Nephron (organoid): Measurements from ENCODE around the gene CMTM7.

Experiments used
- H3K27ac Mint-ChIP-seq, 3 experiments: 2 replicates each; pipeline ENCODE4 v1.8.0; 2020; ENCODE audit warnings: mixed read lengths in 3 of 3, mild to moderate bottlenecking in 2 of 3, moderate library complexity in 1 of 3
- H3K27me3 Mint-ChIP-seq: 2 replicates; pipeline ENCODE4 v1.8.0; 2021; ENCODE audit warnings: low read depth, mild to moderate bottlenecking, moderate library complexity, mixed read lengths
- H3K36me3 Mint-ChIP-seq: 2 replicates; pipeline ENCODE4 v1.8.0; 2020; ENCODE audit warnings: low read depth, mixed read lengths
- H3K4me1 Mint-ChIP-seq: 2 replicates; pipeline ENCODE4 v1.8.0; 2020; ENCODE audit warnings: mixed read lengths
- H3K4me3 Mint-ChIP-seq, 3 experiments: 2 replicates each; pipeline ENCODE4 v1.8.0; 2020; ENCODE audit warnings: mild to moderate bottlenecking in 3 of 3, mixed read lengths in 3 of 3, moderate library complexity in 2 of 3
- H3K9me3 Mint-ChIP-seq: 2 replicates; pipeline ENCODE4 v1.8.0; 2020; ENCODE audit warnings: mixed read lengths
- CTCF ChIP-seq, 3 experiments: fragments of 200-600 bp; sonication (generic); IDR thresholded peaks; one replicate each; pipeline ENCODE4 v1.5.0; 2021; ENCODE audit warnings: antibody characterized with exemption in 3 of 3; ENCODE audit not compliant: unreplicated experiment in 3 of 3

Gene CMTM7

GRCh38 chr3:32420126-32421038, 28.7 kb downstream of the CMTM7 start:
- TF ChIP-seq CTCF (IDR thresholded peaks at IDR 0.05; ENCODE audit: unreplicated experiment in 3 of 3): no peak
- H3K27me3 Mint-ChIP-seq: peaks cover 7% of the 10 kb centered on the region

GRCh38 chr3:32421185-32421584, 29.5 kb downstream of the CMTM7 start:
- peaks cover 55% of the 10 kb centered on the region for H3K4me1 Mint-ChIP-seq
- no peak for TF ChIP-seq CTCF (IDR thresholded peaks at IDR 0.05; ENCODE audit: unreplicated experiment in 3 of 3)

More at GRCh38 chr3:32420126-32421038, 28.7 kb downstream of the CMTM7 start:
- Mint-ChIP-seq H3K9me3 (peaks cover 9% of the 10 kb centered on the region), H3K36me3 (peaks cover 17% of the 10 kb centered on the region), H3K4me3 (no peak overlapping the region), H3K27ac (peak overlapping the region; percentile 80 to 96 (median 94)), H3K4me1 (peaks cover 55% of the 10 kb centered on the region)

GRCh38 chr3:32421991-32422859, 30.6 kb downstream of the CMTM7 start:
- Mint-ChIP-seq H3K4me3 (no peak overlapping the region), H3K4me1 (peaks cover 55% of the 10 kb centered on the region), H3K27ac (peak overlapping the region; percentile 80 to 96 (median 94)), H3K27me3 (peaks cover 7% of the 10 kb centered on the region), H3K36me3 (peaks cover 17% of the 10 kb centered on the region), H3K9me3 (peaks cover 9% of the 10 kb centered on the region)
- no peak for TF ChIP-seq CTCF (IDR thresholded peaks at IDR 0.05; ENCODE audit: unreplicated experiment in 3 of 3)

More at GRCh38 chr3:32421185-32421584, 29.5 kb downstream of the CMTM7 start:
- peaks cover 17% of the 10 kb centered on the region for H3K36me3 Mint-ChIP-seq
- H3K9me3 Mint-ChIP-seq: peaks cover 9% of the 10 kb centered on the region
- peaks cover 7% of the 10 kb centered on the region for H3K27me3 Mint-ChIP-seq
- no peak overlapping the region for H3K4me3 Mint-ChIP-seq
- peak overlapping the region; percentile 80 to 96 (median 94) for H3K27ac Mint-ChIP-seq

GRCh38 chr3:32422943-32423342, 31.3 kb downstream of the CMTM7 start:
- H3K36me3 Mint-ChIP-seq: peaks cover 17% of the 10 kb centered on the region
- peaks cover 9% of the 10 kb centered on the region for H3K9me3 Mint-ChIP-seq
- peak overlapping the region in 1 of 3 experiments; percentile 4 for H3K27ac Mint-ChIP-seq
- peaks cover 7% of the 10 kb centered on the region for H3K27me3 Mint-ChIP-seq
- TF ChIP-seq CTCF (IDR thresholded peaks at IDR 0.05; ENCODE audit: unreplicated experiment in 3 of 3): no peak
- H3K4me1 Mint-ChIP-seq: peaks cover 55% of the 10 kb centered on the region
- H3K4me3 Mint-ChIP-seq: peak overlapping the region in 1 of 3 experiments; percentile 15

- TF ChIP-seq CTCF (IDR thresholded peaks at IDR 0.05; ENCODE audit: unreplicated experiment in 3 of 3): no peak
- Mint-ChIP-seq H3K27ac (peak overlapping the region in 1 of 3 experiments; percentile 4), H3K4me1 (peaks cover 52% of the 10 kb centered on the region), H3K9me3 (peaks cover 6% of the 10 kb centered on the region), H3K4me3 (no peak overlapping the region), H3K27me3 (peaks cover 7% of the 10 kb centered on the region), H3K36me3 (peaks cover 13% of the 10 kb centered on the region)
Measured at GRCh38 chr3:32423534-32423933, 31.9 kb downstream of the CMTM7 start.
